ENCODE measurements around the gene PIK3AP1. TPM values are rescaled to one million over a fixed set of nuclear protein-coding genes. Genes with fewer than 3 reads are reported as not detected.

PIK3AP1 gene
- total RNA-seq: 0.50 TPM in 1 of 2 replicates, not detected in the other

GRCh38 chr10:96720422-96721206, at the start of gene PIK3AP1:
Gene PIK3AP1 (minus strand): TSS chr10:96720514. CDS start chr10:96720394, 120 bp downstream.

GRCh38 chr10:96586419-96587263, 133.7 kb downstream of the PIK3AP1 start, which contains the start of gene TM9SF3:
Gene TM9SF3 (minus strand): TSS chr10:96587012. CDS start chr10:96586835, 177 bp downstream.

Other genes with a start within 250 kb of the PIK3AP1 start
- under 0.01 and 0.17 TPM in 2 replicates for gene TLL2, start 206.6 kb downstream of the PIK3AP1 start, total RNA-seq
- 100 and 111 TPM in 2 replicates for gene TM9SF3, start 133.5 kb downstream of the PIK3AP1 start, total RNA-seq
- gene LCOR, start 111.8 kb upstream of the PIK3AP1 start, total RNA-seq: 15.2 and 20.8 TPM in 2 replicates